Keratinocyte (primary cell): ENCODE measurements around the gene CGRRF1. TPM values are rescaled to one million over a fixed set of nuclear protein-coding genes. Genes with fewer than 3 reads are reported as not detected.

ENCODE experiments used
- DNase-seq: peaks from one replicate; pipeline ENCODE4 v3.0.0-alpha.2; 2011; ENCODE audit warnings: low read depth, missing footprints, low spot score
- FAIRE-seq: peaks from 2 replicates; lab custom pipeline; 2011; peaks lifted over from hg19 to GRCh38; lab: Jason Lieb, UNC
- H2AFZ ChIP-seq: 2 replicates; pipeline ENCODE4 v1.6.0; 2012; ENCODE audit warnings: low read length, control low read depth, inconsistent platforms; ENCODE audit not compliant: control insufficient read depth
- H3K27ac ChIP-seq: 2 replicates; pipeline ENCODE4 v1.5.1; 2011; ENCODE audit warnings: low read length; ENCODE audit not compliant: control insufficient read depth, insufficient read depth
- H3K27me3 ChIP-seq: 3 replicates; pipeline ENCODE4 v1.6.0; 2011; ENCODE audit warnings: low read length; ENCODE audit not compliant: control insufficient read depth, insufficient read depth; ENCODE audit errors: extremely low read depth
- H3K36me3 ChIP-seq, 2 experiments: 2 replicates in 1 of 2; 3 replicates in 1 of 2; pipeline ENCODE4 v1.5.1; 2011; ENCODE audit warnings: low read length in 2 of 2, mild to moderate bottlenecking in 1 of 2; ENCODE audit not compliant: control insufficient read depth in 2 of 2, insufficient read depth in 2 of 2; ENCODE audit errors: extremely low read depth in 1 of 2
- H3K4me1 ChIP-seq: 3 replicates; pipeline ENCODE4 v1.5.1; 2011; ENCODE audit warnings: low read length; ENCODE audit not compliant: control insufficient read depth, insufficient read depth; ENCODE audit errors: extremely low read depth
- H3K4me2 ChIP-seq: 3 replicates; pipeline ENCODE4 v1.6.0; 2011; ENCODE audit warnings: low read depth, low read length; ENCODE audit not compliant: control insufficient read depth, insufficient read depth; ENCODE audit errors: extremely low read depth
- H3K4me3 ChIP-seq, 3 experiments: fragments of 200-600 bp in 1 of 3; sonication (generic) in 1 of 3; 2 replicates in 2 of 3; 3 replicates in 1 of 3; pipeline ENCODE4 v1.5.1; 2011 to 2016; ENCODE audit warnings: low read length in 3 of 3, mild to moderate bottlenecking in 3 of 3, control low read depth in 2 of 3, inconsistent platforms in 1 of 3, low read depth in 1 of 3, mixed read lengths in 1 of 3, mixed run types in 1 of 3, moderate library complexity in 1 of 3; ENCODE audit not compliant: control insufficient read depth in 2 of 3, insufficient read depth in 2 of 3; ENCODE audit errors: extremely low read depth in 1 of 3
- H3K79me2 ChIP-seq: 2 replicates; pipeline ENCODE4 v1.6.0; 2012; ENCODE audit warnings: low read length; ENCODE audit not compliant: control insufficient read depth, insufficient read depth
- H3K9ac ChIP-seq: 3 replicates; pipeline ENCODE4 v1.6.0; 2011; ENCODE audit warnings: low read length; ENCODE audit not compliant: control insufficient read depth, insufficient read depth; ENCODE audit errors: extremely low read depth
- H3K9me1 ChIP-seq: 3 replicates; pipeline ENCODE4 v1.6.0; 2011; ENCODE audit warnings: low read length; ENCODE audit not compliant: control insufficient read depth, insufficient read depth; ENCODE audit errors: extremely low read depth
- H3K9me3 ChIP-seq: 2 replicates; pipeline ENCODE4 v1.5.1; 2012; ENCODE audit warnings: low read depth, low read length; ENCODE audit not compliant: control insufficient read depth
- H4K20me1 ChIP-seq: 3 replicates; pipeline ENCODE4 v1.6.0; 2011; ENCODE audit warnings: low read length; ENCODE audit not compliant: control insufficient read depth, insufficient read depth; ENCODE audit errors: extremely low read depth
- EZH2 ChIP-seq: IDR thresholded peaks from one replicate; pipeline ENCODE4 v1.6.1; 2012; ENCODE audit warnings: inconsistent platforms, mild to moderate bottlenecking, low read length, moderate library complexity
- dilution Hi-C: fragments of 300-500 bp; cut with MboI; formaldehyde crosslinking; loops from one replicate; pipeline ENCODE4 v1.7.0; 2020; ENCODE audit warnings: low sequenced_read_pairs; ENCODE audit not compliant: extremely low pct_ligation_motif_present
- polyA plus RNA-seq, 5 experiments: library from polyadenylated mRNA; depleted of rRNA in 3 of 5; stranded (reverse) in 3 of 5; stranded (forward) in 1 of 5; unstranded in 1 of 5; fragments of >200 nt; gene quantifications; 1 replicate in 1 of 5; 2 replicates in 3 of 5; 3 replicates in 1 of 5; pipeline versions ENCODE4 v1.2.1 to v1.2.3, GENCODE V29; 2011 to 2012; ENCODE audit warnings: missing spikeins in 2 of 5, low read depth in 1 of 5, low replicate concordance in 1 of 5
- TF ChIP-seq, protein P1 (sequence below), 3 experiments: IDR thresholded peaks in 1 of 3; conservative IDR thresholded peaks in 1 of 3; optimal IDR thresholded peaks in 1 of 3; 2 replicates in 2 of 3; 3 replicates in 1 of 3; pipeline versions ENCODE3 to v1.5.1; 2011; ENCODE audit warnings: low read length in 3 of 3, mild to moderate bottlenecking in 3 of 3, moderate library complexity in 2 of 3, control low read depth in 1 of 3, inconsistent platforms in 1 of 3; ENCODE audit not compliant: insufficient read depth in 2 of 3; ENCODE audit errors: extremely low read depth in 1 of 3

CGRRF1 gene
- polyA plus RNA-seq, 1 donor (not counting 4 experiments of a cell fraction or from before 2014, with no cell fraction given), result 19.5 TPM

DNA sequence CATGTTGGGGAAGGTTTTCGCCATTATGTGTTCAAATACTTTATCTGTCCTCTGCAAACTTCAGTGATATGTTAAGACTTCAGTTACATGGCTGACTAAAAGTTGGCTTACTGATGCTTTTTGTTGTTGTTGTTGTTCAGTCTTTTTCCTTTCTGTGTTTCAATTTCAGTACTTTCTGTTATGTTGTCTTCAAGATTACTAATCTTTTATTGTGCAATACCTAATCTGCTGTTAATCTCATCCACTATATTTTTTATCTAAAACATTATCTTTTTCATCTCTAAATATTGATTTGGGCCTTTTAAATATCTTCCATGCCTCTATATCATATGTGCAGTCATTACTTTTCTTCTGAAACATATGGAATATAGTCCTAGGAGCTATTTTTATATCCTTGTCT lies 7.0 kb downstream of the CGRRF1 start:
- DNase-seq, result no peak
- no peaks in the 10 kb centered on the region for H4K20me1 ChIP-seq
- H3K9me3 ChIP-seq, result no peaks in the 10 kb centered on the region
- no peaks in the 10 kb centered on the region for H3K4me1 ChIP-seq
- peaks cover 26% of the 10 kb centered on the region for H3K79me2 ChIP-seq
- H3K9ac ChIP-seq, result no peak overlapping the region
- no peaks in the 10 kb centered on the region for H3K36me3 ChIP-seq
- no peak for TF ChIP-seq EZH2
- TF ChIP-seq, protein P1, sequence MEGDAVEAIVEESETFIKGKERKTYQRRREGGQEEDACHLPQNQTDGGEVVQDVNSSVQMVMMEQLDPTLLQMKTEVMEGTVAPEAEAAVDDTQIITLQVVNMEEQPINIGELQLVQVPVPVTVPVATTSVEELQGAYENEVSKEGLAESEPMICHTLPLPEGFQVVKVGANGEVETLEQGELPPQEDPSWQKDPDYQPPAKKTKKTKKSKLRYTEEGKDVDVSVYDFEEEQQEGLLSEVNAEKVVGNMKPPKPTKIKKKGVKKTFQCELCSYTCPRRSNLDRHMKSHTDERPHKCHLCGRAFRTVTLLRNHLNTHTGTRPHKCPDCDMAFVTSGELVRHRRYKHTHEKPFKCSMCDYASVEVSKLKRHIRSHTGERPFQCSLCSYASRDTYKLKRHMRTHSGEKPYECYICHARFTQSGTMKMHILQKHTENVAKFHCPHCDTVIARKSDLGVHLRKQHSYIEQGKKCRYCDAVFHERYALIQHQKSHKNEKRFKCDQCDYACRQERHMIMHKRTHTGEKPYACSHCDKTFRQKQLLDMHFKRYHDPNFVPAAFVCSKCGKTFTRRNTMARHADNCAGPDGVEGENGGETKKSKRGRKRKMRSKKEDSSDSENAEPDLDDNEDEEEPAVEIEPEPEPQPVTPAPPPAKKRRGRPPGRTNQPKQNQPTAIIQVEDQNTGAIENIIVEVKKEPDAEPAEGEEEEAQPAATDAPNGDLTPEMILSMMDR (optimal IDR thresholded peaks at IDR 0.05 in 1 of 3, IDR thresholded peaks at IDR 0.05 in 1 of 3, conservative IDR thresholded peaks at IDR 0.05 in 1 of 3; ENCODE audit: extremely low read depth in 1 of 3, insufficient read depth in 2 of 3, low read length in 3 of 3), result no peak
- no peak for FAIRE-seq
- H2AFZ ChIP-seq, result no peak overlapping the region
- dilution Hi-C loops, result no loop called here
- no peaks in the 10 kb centered on the region for H3K27me3 ChIP-seq
- H3K27ac ChIP-seq, result no peak overlapping the region
- H3K9me1 ChIP-seq, result no peaks in the 10 kb centered on the region
- H3K4me3 ChIP-seq, result no peak overlapping the region
- H3K4me2 ChIP-seq, result no peak overlapping the region

DNA sequence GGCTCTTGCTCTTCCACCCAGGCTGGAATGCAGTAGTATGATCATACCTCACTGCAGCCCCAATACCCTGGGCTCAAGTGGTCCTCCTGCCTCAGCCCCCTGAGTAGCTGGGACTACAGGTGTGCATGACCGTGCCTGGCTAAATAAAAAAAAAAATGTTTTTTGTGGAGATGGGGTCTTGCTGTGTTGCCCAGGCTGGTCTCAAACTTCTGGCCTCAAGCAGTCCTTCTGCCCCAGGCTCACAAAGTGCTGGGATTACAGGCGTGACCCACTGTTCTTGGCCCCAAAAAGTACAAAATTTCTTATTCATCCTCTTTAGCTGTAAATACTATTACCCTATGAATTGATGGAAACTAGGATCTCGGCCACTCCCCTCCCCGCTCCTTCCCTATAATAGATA lies 14.7 kb downstream of the CGRRF1 start:
- H2AFZ ChIP-seq, result no peak overlapping the region
- dilution Hi-C loops, result no loop called here
- H3K9me3 ChIP-seq, result no peaks in the 10 kb centered on the region
- TF ChIP-seq, protein P1 (optimal IDR thresholded peaks at IDR 0.05 in 1 of 3, IDR thresholded peaks at IDR 0.05 in 1 of 3, conservative IDR thresholded peaks at IDR 0.05 in 1 of 3; ENCODE audit: extremely low read depth in 1 of 3, insufficient read depth in 2 of 3, low read length in 3 of 3), result no peak
- TF ChIP-seq EZH2, result no peak
- FAIRE-seq (no peak), DNase-seq (no peak)
- no peaks in the 10 kb centered on the region for H4K20me1 ChIP-seq
- H3K27me3 ChIP-seq, result no peaks in the 10 kb centered on the region
- no peak overlapping the region for H3K9ac ChIP-seq
- peaks cover 0 to 5% of the 10 kb centered on the region in 2 experiments for H3K36me3 ChIP-seq
- no peaks in the 10 kb centered on the region for H3K9me1 ChIP-seq
- H3K4me3 ChIP-seq, result no peak overlapping the region
- H3K27ac ChIP-seq, result no peak overlapping the region
- H3K4me1 ChIP-seq, result no peaks in the 10 kb centered on the region
- peaks cover 1% of the 10 kb centered on the region for H3K79me2 ChIP-seq
- no peak overlapping the region for H3K4me2 ChIP-seq
